ENCODE measurements around the gene VEGFB. TPM values are rescaled to one million over a fixed set of nuclear protein-coding genes. Genes with fewer than 3 reads are reported as not detected.

VEGFB gene
- total and polyA plus RNA-seq, 2 donors (not counting 3 experiments of a cell fraction or from before 2014, with no cell fraction given), result 19.3 to 98.1 TPM

GRCh38 chr11:64224891-64225607, 9.3 kb upstream of the VEGFB start:
- Histone ChIP-seq H3K27me3 (ENCODE audit: control insufficient read depth in 2 of 2, insufficient read depth in 2 of 2, low read length in 2 of 2) (no peaks in the 10 kb centered on the region), H3K36me3 (ENCODE audit: control insufficient read depth in 2 of 2, extremely low read depth in 1 of 2, insufficient read depth in 2 of 2, low read length in 2 of 2) (peaks cover 0 to 6% of the 10 kb centered on the region in 2 experiments), H3K4me1 (ENCODE audit: control insufficient read depth, extremely low read depth, insufficient read depth, low read length) (peaks cover 13% of the 10 kb centered on the region), H3K9me3 (replicated peaks; ENCODE audit: control insufficient read depth, insufficient read depth, low read length) (no peaks in the 10 kb centered on the region), H3K27ac (ENCODE audit: insufficient read depth, low read depth, low read length) (peak overlapping the region; percentile 55), H3K4me2 (ENCODE audit: insufficient read depth, low read length) (peak overlapping the region; percentile 73), H3K79me2 (ENCODE audit: control insufficient read depth, insufficient read depth, low read length) (peaks cover 8% of the 10 kb centered on the region), H4K20me1 (replicated peaks; ENCODE audit: control insufficient read depth, extremely low read depth, insufficient read depth, low read length) (no peaks in the 10 kb centered on the region), H3K9me1 (replicated peaks; ENCODE audit: control insufficient read depth, extremely low read depth, insufficient read depth, low read length) (no peaks in the 10 kb centered on the region), H3K4me3 (replicated peaks in 1 of 3; ENCODE audit: insufficient read depth in 1 of 3, low read depth in 1 of 3, low read length in 3 of 3) (peak overlapping the region; percentile 62 to 70 (median 66)), H2AFZ (ENCODE audit: low read depth, low read length) (no peak overlapping the region), H3K9ac (replicated peaks; ENCODE audit: extremely low read depth, insufficient read depth, low read length) (no peak overlapping the region)
- no peak for FAIRE-seq
- dilution Hi-C loops (cut with MboI; ENCODE audit: extremely low pct_ligation_motif_present, low sequenced_read_pairs) (no loop called here), intact Hi-C loops (cut with micrococcal nuclease) (no loop called here)
- ChIA-PET CTCF (interaction anchor here (1.5 to 3.2 kb wide), 3 partner anchors 19 to 76 kb away, joined by 4 to 35 read pairs (median 5); partner anchors contain the start of gene FERMT3), POLR2A (no interaction called here)
- no peak for TF ChIP-seq CTCF (IDR thresholded peaks at IDR 0.05; ENCODE audit: extremely low read depth in 1 of 2, insufficient read depth in 1 of 2, low read depth in 1 of 2, low read length in 2 of 2)
- TF ChIP-seq MYC (IDR thresholded peaks at IDR 0.05; ENCODE audit: low read depth, low read length), result no peak
- no peak for TF ChIP-seq MAX (IDR thresholded peaks at IDR 0.05; ENCODE audit: insufficient read depth, insufficient read length)
- TF ChIP-seq GATA2 (IDR thresholded peaks at IDR 0.05; ENCODE audit: insufficient read depth, insufficient read length, low read depth, low read length), result no peak
- TF ChIP-seq JUN (IDR thresholded peaks at IDR 0.05; ENCODE audit: borderline replicate concordance, insufficient read depth, insufficient read length, low read depth), result no peak
- TF ChIP-seq FOS (IDR thresholded peaks at IDR 0.05; ENCODE audit: borderline replicate concordance, insufficient read depth, low read length), result no peak
- TF ChIP-seq POLR2AphosphoS5 (IDR thresholded peaks at IDR 0.05; ENCODE audit: insufficient read depth, low read depth, low read length), result no peak
- TF ChIP-seq POLR2A (IDR thresholded peaks at IDR 0.05; ENCODE audit: low read depth, low read length), result no peak
- no peak for TF ChIP-seq EZH2 (IDR thresholded peaks at IDR 0.05; ENCODE audit: borderline replicate concordance, low read depth, low read length, severe bottlenecking)
- no TSS peak for BruUV-seq (replicated peaks)
- DNase-seq (ENCODE audit: low read depth, low spot score), result no peak
